DLD1 (cell line): ENCODE data around the gene FUT8.

Experiments used
- in situ Hi-C: cut with HindIII; loops from 2 replicates; pipeline ENCODE4 v1.10.0; 2017; ENCODE audit warnings: low sequenced_read_pairs

FUT8 gene

GRCh38 chr14:65487783-65488494 is 75.4 kb downstream of the FUT8 start:
- in situ Hi-C loops: no loop called here

DNA sequence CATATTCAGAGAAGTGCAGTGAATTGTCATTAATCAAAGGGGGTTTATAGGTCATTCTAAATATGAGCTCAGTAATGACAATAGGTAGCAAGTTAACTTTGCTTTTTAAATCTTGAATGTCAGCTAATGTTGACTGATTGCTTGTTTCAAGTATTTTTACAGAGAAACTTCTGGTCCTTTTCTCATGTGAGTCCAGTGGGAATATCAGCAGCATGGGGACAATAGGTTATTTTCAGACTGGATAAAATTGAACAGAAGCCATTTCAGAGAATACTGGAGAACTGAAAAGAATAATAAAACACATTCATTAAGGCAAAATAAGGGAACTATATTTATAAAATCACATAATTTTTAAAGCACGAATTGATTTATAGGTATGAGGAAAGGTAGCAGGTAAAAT is 78.7 kb downstream of the FUT8 start:
- in situ Hi-C loops: no loop called here

GRCh38 chr14:65492266-65492665 is 79.7 kb downstream of the FUT8 start:
- in situ Hi-C loops: no loop called here

DNA sequence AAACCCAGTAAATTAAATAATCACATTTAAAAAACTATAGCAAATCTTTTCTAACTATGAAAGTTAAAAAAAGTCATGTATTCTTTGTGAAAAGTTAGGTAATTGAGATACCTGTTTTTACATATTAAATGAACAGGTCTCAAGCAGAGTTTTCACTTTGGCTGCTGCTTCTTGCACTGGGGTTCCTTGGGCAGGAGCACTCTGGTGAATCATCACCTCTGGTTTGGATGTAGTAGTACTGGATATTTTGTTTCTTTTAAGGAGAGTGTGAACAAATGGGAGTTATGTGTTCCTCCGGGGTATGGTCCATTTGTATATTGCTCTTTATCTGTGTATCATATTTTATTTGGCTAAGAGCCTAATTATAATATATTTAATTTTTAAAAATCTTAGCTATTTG is 82.7 kb downstream of the FUT8 start:
- in situ Hi-C loops: no loop called here

- in situ Hi-C loops: no loop called here
Observed at GRCh38 chr14:65496178-65496993, 83.9 kb downstream of the FUT8 start.

- in situ Hi-C loops: no loop called here
Observed at GRCh38 chr14:65499138-65499537, 86.6 kb downstream of the FUT8 start.

- in situ Hi-C loops: no loop called here
Observed at GRCh38 chr14:65500075-65500474, 87.5 kb downstream of the FUT8 start.

DNA sequence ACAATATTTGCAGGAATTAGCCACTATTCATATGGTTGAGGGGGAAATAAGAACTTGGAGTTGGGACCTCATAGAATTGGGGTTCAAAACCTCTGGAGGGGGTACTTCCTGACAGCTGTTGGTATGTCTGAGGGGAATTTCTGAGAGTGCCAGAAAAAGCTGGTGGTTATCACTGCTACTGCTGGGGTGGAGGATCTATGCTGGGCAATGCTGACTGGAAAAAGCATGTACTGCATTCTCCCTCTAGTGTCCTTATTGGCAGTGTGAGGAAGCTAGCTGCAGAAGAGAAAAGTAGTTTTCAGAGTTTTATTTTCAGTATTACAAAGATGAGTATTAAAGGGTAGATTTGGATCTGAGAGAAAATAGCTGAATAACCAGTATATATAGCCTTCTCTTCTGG is 88.8 kb downstream of the FUT8 start:
- in situ Hi-C loops: no loop called here

GRCh38 chr14:65502676-65503124 is 90.2 kb downstream of the FUT8 start:
- in situ Hi-C loops: no loop called here

- in situ Hi-C loops: no loop called here
Observed at GRCh38 chr14:65503771-65504170, 91.2 kb downstream of the FUT8 start.

GRCh38 chr14:65506801-65507200 is 94.3 kb downstream of the FUT8 start:
- in situ Hi-C loops: no loop called here

GRCh38 chr14:65509842-65510241 is 97.3 kb downstream of the FUT8 start:
- in situ Hi-C loops: no loop called here

DNA sequence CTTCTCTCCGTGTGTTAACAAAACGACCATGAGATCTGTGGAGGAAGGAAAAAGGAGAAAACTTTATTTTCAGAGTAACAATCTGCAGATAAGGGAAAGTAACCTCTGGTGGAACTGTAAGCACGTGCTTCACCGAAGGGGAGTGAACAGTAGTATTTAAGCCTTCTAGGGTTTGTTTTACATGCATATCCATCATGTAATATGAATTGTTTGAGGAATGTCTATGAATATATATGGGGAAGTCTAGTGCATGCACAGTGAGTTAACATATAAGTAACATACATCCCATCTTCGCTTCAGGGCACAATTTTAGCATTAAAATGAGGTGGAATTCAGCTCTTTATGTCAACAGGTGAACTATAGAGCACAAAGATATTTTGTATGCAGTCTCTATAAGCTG is 101.1 kb downstream of the FUT8 start:
- in situ Hi-C loops: no loop called here

- in situ Hi-C loops: no loop called here
Observed at GRCh38 chr14:65517635-65518542, 105.4 kb downstream of the FUT8 start.

- in situ Hi-C loops: no loop called here
Observed at GRCh38 chr14:65528069-65528468, 115.5 kb downstream of the FUT8 start.

- in situ Hi-C loops: no loop called here
Observed at GRCh38 chr14:65531148-65531547, 118.6 kb downstream of the FUT8 start.

GRCh38 chr14:65533736-65534404 is 121.3 kb downstream of the FUT8 start:
- in situ Hi-C loops: no loop called here

- in situ Hi-C loops: no loop called here
Observed at GRCh38 chr14:65536781-65537423, 124.4 kb downstream of the FUT8 start.

- in situ Hi-C loops: no loop called here
Observed at GRCh38 chr14:65548878-65549277, 136.3 kb downstream of the FUT8 start.

DNA sequence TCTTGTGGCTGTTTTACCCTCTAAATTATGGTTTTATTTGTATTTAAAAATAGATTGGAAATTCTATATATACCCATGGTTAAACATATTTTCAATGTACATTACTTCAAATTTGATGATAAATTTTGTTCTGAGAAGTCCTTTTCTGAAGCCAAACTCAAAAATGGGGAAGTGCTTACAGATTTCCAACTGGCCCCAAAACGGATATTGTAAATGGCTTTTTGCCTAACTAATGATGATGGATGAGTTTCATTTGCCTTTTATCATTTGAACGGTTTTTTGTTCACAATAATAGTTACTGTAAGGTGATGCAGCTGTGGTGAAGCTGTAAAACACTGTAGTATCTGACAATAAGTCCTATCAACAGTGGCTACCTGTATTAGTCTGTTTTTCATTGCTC is 136.9 kb downstream of the FUT8 start:
- in situ Hi-C loops: no loop called here
